ENCODE measurements around the gene SMARCB1.

The SMARCB1 gene

DNA sequence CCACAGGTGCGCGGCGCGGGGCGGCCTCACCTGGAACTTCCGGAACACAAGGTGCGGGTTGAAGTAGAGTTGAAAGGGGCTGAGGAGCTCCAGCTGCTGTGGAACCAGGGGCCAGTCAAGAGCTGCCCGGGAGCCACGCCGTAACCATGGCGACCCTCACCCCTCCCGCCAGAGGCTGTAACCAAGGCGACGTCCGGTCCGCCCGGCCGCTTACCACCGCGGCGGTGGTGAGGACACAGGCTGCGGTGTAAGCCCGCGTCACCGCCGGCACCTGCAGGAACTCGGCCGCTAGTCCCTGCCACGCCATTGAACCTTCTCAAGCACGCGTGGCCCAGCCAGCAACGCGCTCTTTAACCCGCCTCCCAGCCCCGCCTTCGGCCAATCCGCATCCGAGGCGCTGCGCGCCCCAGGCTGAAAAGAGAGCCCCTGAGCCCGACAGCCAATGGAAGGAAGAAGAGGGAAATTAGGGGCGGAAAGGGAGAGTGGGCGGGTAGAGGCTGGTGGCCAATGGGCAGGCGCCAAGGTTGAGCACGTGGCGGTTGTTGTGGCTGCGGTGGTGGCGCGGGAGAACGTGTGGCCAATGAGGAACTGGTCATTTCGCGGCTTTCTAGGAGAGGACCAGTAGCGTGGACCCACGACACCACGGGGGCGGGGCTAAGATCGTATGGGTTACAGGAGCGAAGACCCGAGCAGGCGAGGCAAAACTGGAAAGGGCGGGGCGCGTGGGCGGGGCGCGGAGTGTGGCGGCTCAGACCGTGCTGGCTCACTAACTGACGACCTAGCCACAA, 52.1 kb downstream of the SMARCB1 start, which contains the start of gene DERL3:
TSS of gene DERL3 (minus strand) at position 326 of the 788 bp plus-strand sequence. CDS start at position 307, 19 bp downstream.
- DNase-seq (ENCODE audit: extremely low spot score, insufficient read length, low read depth) (peak; percentile 88), FAIRE-seq (peak; percentile 99)

DNA sequence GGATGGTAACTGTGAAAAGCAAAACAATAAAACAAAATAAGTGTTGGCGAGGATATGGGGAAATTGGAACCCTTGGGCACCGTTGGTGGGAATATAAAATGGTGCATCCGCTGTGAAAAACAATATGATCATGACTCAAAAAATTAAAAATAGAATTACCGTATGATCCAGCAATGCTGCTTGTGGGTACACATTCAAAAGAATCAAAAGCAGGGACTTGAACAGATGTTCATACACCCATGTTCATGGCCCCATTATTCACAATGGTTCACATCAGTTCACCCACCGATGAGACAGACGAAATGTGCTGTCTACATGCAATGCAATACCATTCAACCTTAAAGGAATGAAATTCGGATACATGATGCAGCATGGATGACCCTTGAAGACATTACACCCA, 53.3 kb downstream of the SMARCB1 start:
- DNase-seq (ENCODE audit: extremely low spot score, insufficient read length, low read depth), result no peak
- no peak for FAIRE-seq

DNA sequence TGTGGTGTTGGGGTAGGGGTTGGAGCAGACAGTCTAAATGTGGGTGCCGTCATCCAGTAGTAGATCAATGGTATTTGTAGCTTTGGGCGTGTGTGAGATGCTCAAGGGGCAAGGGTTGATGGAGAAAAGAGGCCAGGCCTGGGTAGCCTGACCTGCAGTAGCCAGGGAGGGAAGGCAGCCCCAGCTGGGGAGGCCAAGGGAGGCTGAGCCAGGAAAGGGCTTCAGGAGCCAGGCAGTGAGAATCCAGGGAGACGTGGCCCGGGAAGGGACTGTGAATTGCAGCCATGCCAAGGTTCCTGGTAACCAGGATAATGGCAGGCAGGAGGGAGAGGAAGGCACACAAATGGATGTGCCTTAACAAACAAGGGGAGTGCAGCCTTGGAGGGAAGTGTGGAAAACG, 54.5 kb downstream of the SMARCB1 start:
- FAIRE-seq, result no peak

DNA sequence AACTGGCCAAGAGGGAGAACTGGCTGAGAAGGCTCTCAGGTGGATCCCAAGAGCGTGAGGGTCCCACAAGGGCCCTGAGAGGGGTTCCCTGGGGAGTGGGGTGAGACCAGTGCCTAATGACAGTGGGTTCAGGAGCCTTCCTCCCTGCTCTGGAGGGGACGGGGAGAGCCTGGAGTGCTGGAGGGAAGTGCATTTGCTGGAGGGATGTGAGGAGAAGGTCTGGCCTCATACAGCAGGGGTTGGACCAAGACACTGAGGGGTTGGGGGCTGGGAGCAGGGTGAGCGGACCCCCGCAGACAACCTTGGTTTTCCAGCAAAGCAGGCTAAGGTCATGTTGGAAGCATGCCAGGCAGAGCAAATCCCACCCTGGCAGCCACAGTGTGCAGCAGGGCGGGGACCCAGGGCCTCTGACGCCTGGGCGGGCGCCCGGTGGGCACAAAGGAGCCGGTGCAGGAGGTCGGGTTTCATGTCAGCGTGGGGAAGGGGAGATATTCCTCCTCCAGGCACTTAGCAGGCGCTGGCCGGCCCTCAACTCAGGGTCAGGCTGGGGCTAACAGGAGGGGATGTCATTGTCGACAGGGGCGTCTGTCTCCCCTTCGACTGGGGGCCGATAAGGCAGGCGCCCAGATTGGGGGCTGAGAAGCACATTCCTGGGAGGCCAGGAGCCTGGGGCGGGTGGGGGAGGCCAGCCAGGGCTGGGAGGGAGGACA, 55.1 kb downstream of the SMARCB1 start:
- DNase-seq (ENCODE audit: extremely low spot score, insufficient read length, low read depth) (no peak), FAIRE-seq (no peak)

More for the DNA sequence above, 54.5 kb downstream of the SMARCB1 start:
- DNase-seq (ENCODE audit: extremely low spot score, insufficient read length, low read depth), result no peak

DNA sequence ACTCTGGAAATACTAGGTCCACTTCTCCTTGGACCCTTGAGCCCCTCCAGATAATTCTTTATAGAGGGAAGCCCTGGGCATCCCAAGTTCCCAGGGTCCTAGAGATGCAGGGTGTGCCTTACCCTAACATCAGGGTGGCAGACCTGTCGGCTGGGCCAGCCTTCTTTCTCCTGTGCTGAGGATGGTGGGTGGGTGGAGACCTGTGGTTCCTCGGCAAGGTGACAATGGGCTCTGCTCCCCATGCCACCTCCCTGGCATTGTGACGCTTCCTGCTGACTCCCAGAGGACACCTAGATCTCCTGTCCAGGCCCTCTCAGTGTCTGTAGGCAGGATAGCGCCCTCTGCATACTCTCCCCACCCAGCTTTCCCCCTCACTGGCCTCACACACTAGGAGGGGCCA, 55.8 kb downstream of the SMARCB1 start:
- no peak for FAIRE-seq
- no peak for DNase-seq (ENCODE audit: extremely low spot score, insufficient read length, low read depth)

DNA sequence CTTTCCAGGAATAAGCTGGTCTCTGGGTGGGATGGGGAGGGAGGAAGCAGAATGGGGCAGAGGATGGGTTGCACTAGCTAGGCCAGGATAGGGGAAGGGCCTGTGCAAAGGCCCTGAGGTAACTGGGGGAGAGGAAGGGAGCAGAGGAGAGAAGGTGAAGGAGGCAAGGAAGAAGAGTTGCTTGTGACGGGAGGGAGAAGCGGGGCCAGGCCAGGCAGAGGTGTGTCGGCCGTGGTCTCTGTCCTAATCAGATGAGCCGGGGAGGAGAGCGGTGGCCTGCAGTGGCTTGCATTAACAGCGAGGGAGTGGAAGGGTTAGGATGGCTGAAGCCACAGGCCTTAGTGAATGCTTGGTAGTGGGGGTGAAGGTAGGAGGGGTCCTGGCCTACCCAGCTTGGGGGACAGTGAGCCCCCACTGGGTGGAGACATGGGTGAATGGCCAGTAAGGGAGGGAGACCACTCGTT, 58.0 kb downstream of the SMARCB1 start:
- no peak for FAIRE-seq
- DNase-seq (ENCODE audit: extremely low spot score, insufficient read length, low read depth), result no peak

DNA sequence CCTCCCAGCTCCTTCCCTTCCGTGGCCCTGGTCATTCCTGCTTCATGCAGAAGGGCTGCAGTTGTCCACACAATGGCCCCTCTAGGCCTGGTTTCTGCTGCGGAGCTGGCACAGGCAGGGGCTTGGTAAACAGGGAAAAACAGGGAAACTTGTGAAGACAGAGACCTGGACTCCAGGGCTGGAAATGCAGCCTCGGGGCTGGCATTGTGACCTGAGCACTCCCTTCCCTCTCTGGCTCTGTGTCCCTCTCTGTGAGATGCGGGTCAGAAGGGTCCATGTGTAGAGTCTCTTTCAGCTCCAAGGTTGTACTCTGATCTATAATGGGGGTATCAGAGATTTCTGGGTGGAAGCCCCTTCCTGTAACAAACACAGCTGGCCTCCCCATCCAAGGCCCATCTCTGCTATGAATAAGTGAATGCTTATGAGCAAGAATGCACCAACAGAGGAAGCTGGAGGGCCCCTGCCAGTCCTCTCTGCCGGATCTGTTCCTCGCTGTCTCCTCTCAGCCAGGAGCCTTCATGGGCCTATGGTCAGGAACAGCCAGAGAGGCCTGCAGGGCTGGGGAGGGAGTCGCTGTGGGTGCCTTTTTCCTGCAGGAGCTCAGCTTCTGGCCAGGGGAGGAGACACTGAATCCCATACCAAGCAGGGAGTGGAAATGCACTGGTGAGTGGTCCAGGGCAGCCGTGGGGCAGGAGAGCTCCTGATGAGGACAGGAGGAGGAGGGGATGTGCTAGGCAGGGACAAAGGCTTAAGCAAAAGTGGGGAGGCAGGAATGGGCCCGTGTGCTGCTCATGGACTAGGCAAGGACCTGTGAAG, 58.7 kb downstream of the SMARCB1 start:
- no peak for FAIRE-seq
- DNase-seq (ENCODE audit: extremely low spot score, insufficient read length, low read depth), result no peak

DNA sequence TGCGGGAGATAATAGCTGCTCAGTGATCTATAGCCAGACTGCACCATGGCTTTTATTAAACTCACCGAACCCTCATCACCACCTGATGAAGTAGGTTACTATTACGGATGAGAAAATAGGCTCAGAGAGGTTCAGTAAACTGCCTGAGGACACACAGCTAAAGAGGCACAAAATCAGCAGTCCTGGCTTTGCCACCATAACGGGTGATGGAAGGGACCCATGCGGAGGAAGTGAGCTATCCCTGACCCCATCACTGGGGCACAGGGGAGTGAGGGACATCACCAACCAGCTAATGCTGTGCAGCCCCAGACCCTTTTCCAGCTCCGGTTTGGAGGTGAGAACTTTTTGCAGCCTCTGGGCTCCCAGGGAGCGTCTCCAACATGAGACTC, 59.3 kb downstream of the SMARCB1 start:
- no peak for FAIRE-seq
- DNase-seq (ENCODE audit: extremely low spot score, insufficient read length, low read depth), result no peak

DNA sequence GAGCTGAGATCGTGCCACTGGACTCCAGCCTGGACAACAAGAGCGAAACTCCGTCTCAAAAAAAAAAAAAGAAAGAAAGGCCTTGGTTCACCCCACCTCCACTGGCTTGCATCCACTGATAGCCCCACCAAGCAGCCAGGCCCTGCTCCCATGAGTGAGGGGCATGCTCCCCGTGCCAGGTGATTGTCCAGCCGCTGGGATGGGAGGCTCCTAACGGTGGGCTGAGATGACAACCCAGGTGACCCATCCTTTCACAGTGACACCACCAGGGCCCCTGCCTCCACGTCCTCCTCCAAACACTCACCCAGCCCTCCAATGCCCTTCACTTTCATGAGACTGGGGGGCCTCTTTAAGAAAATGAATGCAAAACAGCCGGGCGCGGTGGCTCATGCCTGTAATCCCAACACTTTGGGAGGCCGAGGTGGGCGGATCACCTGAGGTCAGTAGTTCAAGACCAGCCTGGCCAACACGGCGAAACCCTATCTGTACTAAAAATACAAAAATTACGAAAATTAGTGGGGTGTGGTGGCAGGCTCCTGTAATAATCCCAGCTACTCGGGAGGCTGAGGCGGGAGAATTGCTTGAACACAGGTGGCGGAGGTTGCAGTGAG, 60.6 kb downstream of the SMARCB1 start:
- no peak for FAIRE-seq
- no peak for DNase-seq (ENCODE audit: extremely low spot score, insufficient read length, low read depth)

DNA sequence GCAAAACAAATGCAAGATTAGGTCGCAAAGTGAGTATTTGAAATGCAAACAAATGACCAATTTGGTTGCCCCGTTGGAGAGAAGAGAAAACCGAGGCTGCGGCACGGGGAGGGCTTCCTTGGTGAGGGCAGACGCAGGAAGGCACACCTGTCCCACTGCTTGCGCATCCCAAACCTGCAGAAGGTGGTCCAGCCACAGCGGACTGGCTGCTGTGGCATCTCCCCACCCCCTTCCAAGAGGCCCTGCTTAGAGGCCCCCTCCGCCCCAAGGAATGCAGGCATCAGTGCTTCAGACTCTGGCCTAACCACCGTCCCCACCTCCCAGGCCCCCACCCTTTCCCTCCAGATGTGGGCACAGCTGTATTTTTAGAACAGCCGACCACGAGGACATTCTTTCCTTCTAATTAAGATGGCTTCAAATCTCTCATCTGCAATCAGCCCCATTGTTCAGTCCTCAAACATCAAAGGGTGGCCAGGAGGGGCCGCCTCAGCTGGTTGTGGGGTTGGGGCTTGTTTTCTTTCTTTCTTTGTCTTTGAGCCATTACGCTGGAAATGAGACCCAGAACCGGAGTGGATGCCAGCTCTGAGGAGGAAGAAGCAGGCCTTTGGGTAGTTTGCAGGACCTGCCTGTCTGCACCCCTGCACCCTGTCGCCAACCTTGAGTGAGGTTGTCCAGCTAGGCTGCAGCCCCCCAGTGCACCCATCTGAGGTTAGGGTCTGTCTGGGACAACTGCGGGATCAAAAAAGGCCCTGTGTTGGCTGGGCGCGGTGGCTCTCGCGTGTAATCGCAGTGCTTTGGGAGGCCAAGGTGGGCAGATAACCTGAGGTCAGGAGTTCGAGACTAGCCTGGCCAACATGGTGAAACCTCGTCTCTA, 61.5 kb downstream of the SMARCB1 start:
- no peak for FAIRE-seq
- DNase-seq (ENCODE audit: extremely low spot score, insufficient read length, low read depth), result no peak

DNA sequence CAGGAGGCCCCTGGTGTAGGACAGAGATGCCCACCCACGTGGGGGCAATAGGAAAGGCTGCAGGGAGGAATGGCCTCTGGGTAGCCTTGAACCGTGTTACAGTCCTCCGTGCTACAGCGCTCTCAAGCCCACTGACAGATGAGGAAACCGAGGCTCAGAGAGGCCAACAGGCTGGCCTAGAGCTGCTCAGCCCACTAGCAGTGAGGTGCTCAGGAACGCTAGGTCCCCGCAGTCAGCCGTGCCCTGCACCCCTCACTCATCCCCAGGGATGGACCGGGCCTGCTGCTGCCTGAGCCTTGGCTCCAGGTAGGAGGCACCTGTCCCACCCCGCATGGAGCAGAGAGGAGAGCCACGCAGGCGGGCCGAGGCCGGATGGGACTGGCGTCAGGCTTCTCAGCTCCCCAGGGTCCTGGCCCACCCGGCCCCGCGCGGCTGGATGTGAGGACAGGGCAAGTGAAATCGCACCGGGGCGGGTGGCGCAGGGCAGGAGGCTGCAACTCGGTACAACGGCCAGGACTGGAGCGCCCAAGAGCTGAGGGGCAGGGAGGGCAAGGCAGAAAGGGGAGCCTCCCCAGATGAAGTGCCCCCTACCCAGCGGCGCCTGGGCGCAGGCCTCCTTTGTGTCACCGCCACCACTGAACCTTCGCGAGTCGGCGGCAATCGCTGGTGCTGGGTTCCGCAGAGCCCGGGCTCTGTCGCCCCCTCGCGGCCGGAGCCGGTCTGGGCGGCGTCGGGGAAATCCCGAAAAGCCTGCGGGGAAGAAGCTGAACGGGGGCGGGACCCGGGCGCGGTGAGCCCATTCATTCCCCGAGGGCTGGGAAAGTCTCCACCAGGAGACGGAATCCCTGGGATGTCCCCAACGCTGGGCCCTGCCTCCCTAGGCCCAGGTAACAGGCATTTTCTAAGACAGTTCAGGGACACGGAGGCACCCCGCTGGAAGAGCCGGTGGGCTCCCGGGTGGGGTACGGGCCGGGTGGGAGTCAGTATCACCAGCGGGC, 62.5 kb downstream of the SMARCB1 start:
- FAIRE-seq (peak; percentile 90), DNase-seq (ENCODE audit: extremely low spot score, insufficient read length, low read depth) (peak; percentile 65)

DNA sequence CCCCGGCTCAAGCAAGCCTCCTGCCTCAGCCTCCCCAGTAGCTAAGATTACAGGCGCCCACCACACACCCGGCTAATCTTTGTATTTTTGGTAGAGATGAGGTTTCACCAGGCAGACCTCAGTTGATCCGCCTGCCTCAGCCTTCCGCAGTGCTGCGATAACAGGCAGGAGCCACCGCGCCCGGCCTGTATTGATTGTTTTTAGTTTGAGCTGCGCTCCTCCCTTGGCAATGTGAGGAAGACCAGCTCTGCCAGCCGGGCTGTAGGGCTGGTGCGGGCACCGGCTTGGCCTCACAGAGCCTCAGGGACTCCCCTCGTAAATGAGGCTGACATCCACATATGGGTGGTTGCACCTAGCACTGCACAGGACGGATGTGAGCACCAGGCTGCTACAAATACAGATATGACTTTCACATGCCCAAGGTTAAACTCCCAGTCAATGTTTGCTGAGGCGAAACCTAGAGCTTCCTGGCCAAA, 63.4 kb downstream of the SMARCB1 start:
- FAIRE-seq (peak; percentile 90), DNase-seq (ENCODE audit: extremely low spot score, insufficient read length, low read depth) (peak; percentile 52)

DNA sequence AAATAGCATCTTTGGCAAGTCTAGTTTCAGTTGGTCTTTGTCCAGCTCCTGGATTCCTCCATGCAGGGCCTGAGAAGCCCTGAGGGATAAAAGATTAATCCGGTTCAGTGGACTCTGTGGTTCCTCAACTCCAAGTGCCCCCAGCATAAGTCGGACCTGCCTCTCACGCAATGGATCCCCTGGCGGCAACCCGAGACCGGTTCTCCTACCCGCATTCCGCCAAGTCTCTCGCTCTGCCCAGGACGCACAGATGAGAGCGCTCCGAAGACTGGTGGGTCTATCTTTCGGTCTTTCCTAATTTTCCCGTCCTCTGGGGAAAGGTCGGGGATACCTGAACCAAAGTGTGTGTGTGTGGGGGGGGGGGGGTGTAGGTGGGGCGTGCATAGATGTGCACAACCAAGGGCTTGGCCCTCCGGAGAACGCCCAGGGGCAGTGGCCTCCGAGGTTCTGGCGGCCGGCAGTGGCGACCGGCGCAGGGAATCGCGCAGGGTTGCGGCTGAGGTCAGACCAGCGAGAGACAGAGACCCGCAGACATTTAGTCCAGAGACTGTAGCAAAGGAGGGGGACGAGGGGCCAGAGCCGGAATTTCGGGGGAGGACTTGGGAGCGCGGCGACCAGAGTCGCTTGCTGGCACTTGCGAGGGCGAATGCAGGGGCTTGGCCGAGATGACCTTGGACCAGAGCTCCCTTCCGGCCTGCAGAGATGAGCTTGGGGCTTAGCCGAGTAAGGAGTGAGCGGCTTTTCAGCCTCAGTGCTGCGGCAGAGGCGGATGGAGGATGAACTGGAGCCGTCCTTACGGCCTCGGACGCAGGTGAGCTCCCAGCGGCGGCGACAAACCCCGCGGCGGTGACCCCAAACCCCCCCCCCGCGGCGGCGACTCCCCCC, 70.2 kb downstream of the SMARCB1 start:
- no peak for DNase-seq (ENCODE audit: extremely low spot score, insufficient read length, low read depth)
- FAIRE-seq, result no peak

DNA sequence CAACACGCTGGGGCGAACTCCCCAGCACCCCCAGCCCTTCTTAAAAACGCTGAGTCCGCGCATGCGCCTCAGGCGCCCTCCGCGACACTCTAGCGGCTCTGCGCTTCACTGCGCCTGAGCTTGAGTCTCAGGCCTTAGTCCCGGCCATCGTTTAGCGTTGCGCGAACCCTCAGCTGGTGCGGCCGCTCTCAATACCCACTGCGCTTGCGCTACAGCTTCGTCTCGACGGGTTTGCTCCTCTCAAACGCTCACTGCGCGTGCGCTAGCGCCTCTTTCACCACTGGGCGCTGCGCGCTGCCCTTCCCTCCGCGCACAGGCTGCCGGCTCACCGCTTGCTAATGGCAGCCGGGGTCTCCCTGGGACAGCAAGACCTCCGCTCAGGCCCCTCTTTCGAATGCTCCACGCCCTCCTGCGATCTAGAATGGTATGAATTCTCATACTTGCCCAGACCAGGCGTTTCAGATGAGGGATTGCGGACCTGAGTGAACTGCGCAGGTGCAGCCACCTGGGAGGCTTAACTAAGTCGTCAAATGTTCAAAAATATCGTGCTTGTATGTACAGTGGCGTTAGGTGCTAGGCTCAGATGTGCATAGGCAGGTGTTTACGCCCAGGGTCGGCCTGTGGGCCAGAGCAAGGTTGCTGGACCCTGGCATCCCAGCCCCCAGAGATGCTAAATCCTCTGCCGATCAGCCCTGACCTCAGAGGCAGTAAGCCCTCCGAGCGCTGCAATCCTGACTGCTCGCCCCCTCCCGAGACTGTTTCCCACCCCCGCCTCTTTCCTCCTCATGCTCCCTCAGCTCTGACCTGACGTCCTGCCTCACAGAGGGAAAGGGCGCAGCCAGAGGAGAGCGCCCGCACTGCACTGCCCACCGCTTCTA, 71.1 kb downstream of the SMARCB1 start, which contains the start of gene SLC2A11:
TSS of gene SLC2A11 (plus strand) at position 270 of the 878 bp plus-strand sequence. CDS start at position 395, 125 bp downstream.
- DNase-seq (ENCODE audit: extremely low spot score, insufficient read length, low read depth), result peak; percentile 95
- FAIRE-seq, result peak; percentile 99

DNA sequence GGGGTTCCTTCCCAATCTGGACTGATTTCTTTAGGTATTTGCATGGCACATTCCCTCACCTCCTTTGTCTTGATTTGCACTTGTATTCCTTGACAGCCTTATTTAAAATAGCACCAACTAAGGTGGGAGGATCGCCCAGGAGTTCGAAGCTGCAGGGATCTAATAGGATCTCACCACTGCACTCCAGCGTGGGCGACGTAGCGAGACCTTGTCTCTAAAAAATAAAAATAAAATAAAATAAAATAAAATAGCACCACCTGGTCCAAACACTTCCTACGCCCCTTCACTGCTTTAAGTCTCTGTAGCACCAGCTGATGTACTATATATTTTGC, 71.7 kb downstream of the SMARCB1 start:
- no peak for DNase-seq (ENCODE audit: extremely low spot score, insufficient read length, low read depth)
- FAIRE-seq, result no peak

DNA sequence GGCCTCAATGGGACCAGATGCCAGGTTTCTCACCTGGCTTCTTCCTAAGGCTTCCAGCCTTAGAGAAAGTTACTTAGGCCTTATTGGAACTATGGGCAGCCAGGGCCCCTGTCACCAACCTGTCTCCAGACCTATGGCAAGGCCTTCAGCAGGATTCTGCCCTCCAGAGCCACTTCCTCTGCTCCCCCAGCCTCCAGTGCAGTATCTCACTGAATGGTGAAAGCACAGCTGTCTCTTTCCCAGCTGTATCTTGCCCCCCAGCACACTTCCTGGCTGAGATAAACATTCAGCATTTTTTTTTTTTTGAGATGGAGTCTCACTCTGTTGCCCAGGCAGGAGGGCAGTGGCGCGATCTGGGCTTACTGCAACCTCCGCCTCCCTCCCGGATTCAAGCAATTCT, 72.4 kb downstream of the SMARCB1 start:
- FAIRE-seq (no peak), DNase-seq (ENCODE audit: extremely low spot score, insufficient read length, low read depth) (no peak)

Data from GM18507 (cell line).